GM18526 (cell line): ENCODE results near the gene UNC93A.

ENCODE experiments used
- POLR2A ChIP-seq: IDR thresholded peaks from 3 replicates; pipeline ENCODE4 v1.6.1; 2011; ENCODE audit not compliant: insufficient read length; ENCODE audit errors: extremely low read depth

UNC93A gene

DNA sequence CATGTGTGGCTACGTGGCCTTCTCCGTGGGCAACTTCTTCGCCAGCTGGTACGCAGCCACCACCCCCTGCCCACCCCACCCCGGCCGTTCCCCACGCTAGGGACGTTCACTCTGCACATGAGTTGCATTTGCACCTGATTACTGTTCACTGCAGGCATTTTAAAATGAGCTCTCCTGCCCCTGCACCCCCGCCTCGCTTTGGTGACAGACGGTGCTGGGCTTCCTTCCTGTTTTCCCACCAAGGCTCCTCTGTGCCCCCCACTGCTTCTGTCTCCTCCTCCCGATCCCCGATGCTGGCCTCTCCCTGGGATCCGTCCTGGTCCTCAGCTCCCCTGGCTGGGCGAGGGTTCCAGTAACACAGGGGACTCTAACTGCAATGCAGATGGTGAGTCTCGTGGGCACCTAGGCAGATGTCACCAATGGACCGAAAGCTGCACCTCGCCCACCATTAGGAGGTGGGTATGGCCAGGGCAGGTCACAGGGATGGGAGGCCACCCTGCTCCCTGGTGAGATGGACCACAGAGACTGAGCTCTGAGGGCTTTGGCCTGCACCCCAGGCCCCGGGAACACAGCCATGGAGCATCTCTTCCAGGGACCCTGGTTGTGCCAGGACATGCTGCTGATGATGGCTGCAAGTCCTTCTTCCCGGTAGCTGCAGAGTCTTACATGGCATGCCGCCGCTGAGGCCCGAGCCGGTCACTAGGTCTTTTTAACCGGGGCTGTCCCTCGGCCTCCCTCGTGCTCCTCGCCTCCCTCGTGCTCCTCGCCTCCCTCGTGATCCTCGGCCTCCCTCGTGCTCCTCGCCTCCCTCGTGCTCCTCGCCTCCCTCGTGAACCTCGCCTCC lies 3.8 kb downstream of the UNC93A start:
- TF ChIP-seq POLR2A: no peak

- no peak for TF ChIP-seq POLR2A
Observed at GRCh38 chr6:167295495-167296292, 4.6 kb downstream of the UNC93A start.

- no peak for TF ChIP-seq POLR2A
Observed at GRCh38 chr6:167296293-167296690, 5.2 kb downstream of the UNC93A start.

DNA sequence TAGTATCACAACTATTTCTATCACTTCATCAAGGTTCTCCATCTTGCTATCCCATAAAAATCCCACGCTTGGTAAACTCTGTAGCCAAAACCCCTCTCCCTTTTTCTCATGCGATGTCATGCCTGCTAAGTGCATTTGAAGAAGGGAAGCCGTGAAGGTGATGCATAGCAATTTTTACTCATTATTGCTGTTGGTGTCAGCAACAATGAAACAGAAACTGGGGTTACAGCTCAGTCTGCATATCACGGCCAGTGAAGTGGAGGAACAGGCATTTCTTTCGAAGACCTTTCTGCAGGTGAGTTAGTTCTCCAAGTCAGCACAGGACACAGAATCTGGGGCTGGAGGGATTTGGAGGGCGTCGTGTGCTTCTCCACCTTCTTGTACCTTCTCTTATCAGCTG lies 5.8 kb downstream of the UNC93A start:
- TF ChIP-seq POLR2A: no peak

GRCh38 chr6:167298127-167298526 lies 7.0 kb downstream of the UNC93A start:
- no peak for TF ChIP-seq POLR2A

GRCh38 chr6:167299641-167300308 lies 8.7 kb downstream of the UNC93A start:
- no peak for TF ChIP-seq POLR2A

- TF ChIP-seq POLR2A: no peak
Observed at GRCh38 chr6:167300902-167301777, 10.0 kb downstream of the UNC93A start.

- no peak for TF ChIP-seq POLR2A
Observed at GRCh38 chr6:167302074-167302473, 11.0 kb downstream of the UNC93A start.

- TF ChIP-seq POLR2A: no peak
Observed at GRCh38 chr6:167302796-167303195, 11.7 kb downstream of the UNC93A start.

GRCh38 chr6:167303675-167304625 lies 12.8 kb downstream of the UNC93A start:
- TF ChIP-seq POLR2A: no peak

DNA sequence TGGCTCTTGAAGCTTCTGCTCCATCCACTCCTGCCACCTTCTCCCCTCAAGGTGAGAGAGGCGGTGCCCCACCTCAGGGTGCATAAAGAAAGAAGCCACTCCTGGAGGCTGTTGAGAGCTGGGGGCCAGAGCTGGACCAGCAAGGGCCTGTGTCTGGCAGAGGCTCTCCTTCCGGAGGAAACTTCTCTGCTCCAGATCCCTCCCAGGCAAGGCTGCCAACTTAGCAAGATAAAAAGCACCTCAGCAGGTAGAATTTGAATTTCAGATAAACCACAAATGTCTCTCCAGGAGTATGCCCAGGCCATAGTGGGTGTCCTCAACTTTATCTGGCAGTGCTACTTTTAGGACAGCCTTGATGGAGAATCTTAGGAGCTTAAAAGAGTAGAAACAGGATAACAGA lies 13.8 kb downstream of the UNC93A start:
- TF ChIP-seq POLR2A: no peak

DNA sequence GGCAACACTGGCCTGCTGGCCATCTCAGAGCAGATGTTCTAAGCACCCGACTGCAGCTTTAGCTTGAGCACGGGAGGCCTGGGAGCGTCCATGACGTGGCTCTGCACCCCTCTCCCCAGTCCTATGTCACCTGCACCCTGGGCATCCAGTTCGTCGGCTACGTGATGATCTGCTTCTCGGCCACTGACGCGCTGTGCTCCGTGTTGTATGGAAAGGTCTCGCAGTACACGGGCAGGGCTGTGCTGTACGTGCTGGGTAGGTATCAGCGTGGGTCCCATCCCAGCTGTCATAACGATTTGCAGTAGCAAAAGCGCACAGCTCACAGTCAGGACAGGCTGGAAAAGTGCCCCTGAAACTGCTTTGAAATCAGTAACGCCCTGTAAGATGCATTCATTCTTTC lies 14.7 kb downstream of the UNC93A start:
- no peak for TF ChIP-seq POLR2A

DNA sequence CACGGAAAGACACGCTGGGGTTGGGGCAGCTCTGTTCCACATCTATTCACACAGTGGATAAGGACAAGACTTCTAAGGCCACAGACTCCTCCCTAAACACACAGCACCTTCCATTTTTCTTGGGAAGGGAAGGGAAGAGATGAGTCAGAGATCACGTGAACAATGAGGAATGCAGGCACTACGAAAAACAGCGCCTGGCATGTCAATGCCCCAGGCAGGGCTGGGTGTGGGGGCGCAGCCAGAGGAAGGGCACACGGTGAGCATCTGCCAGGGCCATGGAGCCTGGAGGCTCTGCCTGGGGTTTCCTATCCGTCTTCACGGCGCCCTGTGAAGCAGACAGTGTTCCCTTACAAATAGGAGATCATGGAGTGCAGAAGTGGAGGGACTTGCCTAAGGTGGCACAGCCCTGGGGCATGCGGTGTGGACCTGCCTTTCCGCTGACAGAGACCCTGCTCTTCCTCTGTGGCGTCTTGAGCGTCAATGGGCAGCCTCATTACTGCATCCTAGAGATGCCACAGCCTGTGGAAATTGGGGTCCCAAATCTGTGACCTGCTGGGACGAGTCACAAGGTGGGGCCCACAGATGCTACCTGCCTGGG lies 15.4 kb downstream of the UNC93A start:
- no peak for TF ChIP-seq POLR2A

DNA sequence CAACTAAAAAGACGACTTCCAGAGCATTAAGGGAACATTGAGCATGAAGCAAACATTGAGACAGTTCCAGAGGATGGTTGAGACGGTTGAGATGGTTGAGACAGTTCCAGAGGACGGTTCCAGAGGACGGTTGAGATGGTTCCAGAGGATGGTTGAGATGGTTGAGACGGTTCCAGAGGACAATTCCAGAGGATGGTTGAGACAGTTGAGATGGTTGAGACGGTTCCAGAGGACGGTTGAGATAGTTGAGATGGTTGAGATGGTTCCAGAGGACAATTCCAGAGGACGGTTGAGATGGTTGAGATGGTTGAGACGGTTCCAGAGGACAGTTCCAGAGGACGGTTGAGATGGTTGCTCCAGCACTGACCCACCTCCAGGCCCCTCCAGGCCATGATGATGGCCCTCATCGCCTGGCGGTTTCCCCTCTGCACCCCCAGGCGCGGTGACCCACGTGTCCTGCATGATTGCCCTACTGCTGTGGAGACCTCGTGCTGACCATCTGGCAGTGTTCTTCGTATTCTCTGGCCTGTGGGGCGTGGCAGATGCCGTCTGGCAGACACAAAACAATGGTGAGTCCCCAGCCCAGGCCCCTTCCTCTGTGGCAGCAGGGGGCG lies 16.3 kb downstream of the UNC93A start:
- no peak for TF ChIP-seq POLR2A
